HepG2 (cell line): Measurements from ENCODE around the gene EEFSEC. TPM values are rescaled to one million over a fixed set of nuclear protein-coding genes. Genes with fewer than 3 reads are reported as not detected.

Experiments
- ATAC-seq: fragments of 200-7000 bp; cut with Tn5 transposase; 3 replicates; pipeline ENCODE4 v1.9.1; 2020; ENCODE audit warnings: mild to moderate bottlenecking, moderate library complexity
- BruUV-seq: library from RNA; stranded (reverse); fragments of 400-500 nt; replicated peaks from 2 replicates; lab custom pipeline; 2021; lab: Mats Ljungman, UMichigan
- CTCF ChIA-PET: fragments of 300-600 bp; formaldehyde crosslinking; extraction: SDS; loops from one replicate; lab custom pipeline; 2021; ENCODE audit warnings: low total read pairs, inconsistent platforms, low intra/inter-chr PET ratio; lab: Yijun Ruan, JAX
- POLR2A ChIA-PET: fragments of 350-600 bp; sonication (Branson Sonifier 250); formaldehyde crosslinking; loops from one replicate; lab custom pipeline; 2020; ENCODE audit warnings: antibody characterized with exemption, inconsistent platforms; lab: Yijun Ruan, JAX
- DNase-seq: peaks from one replicate; pipeline ENCODE4 v3.0.0-alpha.2; 2015; ENCODE audit warnings: low spot score
- FAIRE-seq: peaks from 3 replicates; lab custom pipeline; 2011; peaks lifted over from hg19 to GRCh38; lab: Jason Lieb, UNC
- H2AFZ ChIP-seq: one replicate; pipeline ENCODE4 v1.6.1; 2011; ENCODE audit warnings: low read length, inconsistent platforms
- H3K27ac ChIP-seq: fragments of 300-600 bp; 3 replicates; pipeline ENCODE4 v1.8.0; 2011; ENCODE audit warnings: mixed run types, mild to moderate bottlenecking, mixed read lengths, low read length, inconsistent platforms; ENCODE audit not compliant: insufficient read depth; ENCODE audit errors: extremely low read length
- H3K27me3 ChIP-seq, 2 experiments: fragments of 200-600 bp in 1 of 2; 2 replicates in 1 of 2; 3 replicates in 1 of 2; pipeline versions ENCODE4 v1.6.0 to v1.8.0; 2011; ENCODE audit warnings: low read length in 2 of 2, mild to moderate bottlenecking in 2 of 2, moderate library complexity in 2 of 2, inconsistent platforms in 1 of 2; ENCODE audit not compliant: insufficient read depth in 2 of 2, control insufficient read depth in 1 of 2
- H3K36me3 ChIP-seq, 2 experiments: fragments of 200-600 bp in 1 of 2; replicated peaks in 1 of 2; 2 replicates in 1 of 2; 3 replicates in 1 of 2; pipeline versions ENCODE4 v1.5.1 to v1.8.0; 2011; ENCODE audit warnings: low read length in 2 of 2, inconsistent platforms in 1 of 2; ENCODE audit not compliant: insufficient read depth in 2 of 2, control insufficient read depth in 1 of 2
- H3K4me1 ChIP-seq: 2 replicates; pipeline ENCODE4 v1.5.1; 2012; ENCODE audit warnings: low read length, inconsistent platforms; ENCODE audit not compliant: insufficient read depth
- H3K4me2 ChIP-seq: 2 replicates; pipeline ENCODE4 v1.6.0; 2011; ENCODE audit warnings: low read depth, low read length, inconsistent platforms
- H3K4me3 ChIP-seq, 3 experiments: fragments of 200-600 bp in 1 of 3; sonication (generic), shearing (Covaris generic) in 1 of 3; replicated peaks in 1 of 3; 2 replicates each; pipeline ENCODE4 v1.5.1; 2011 to 2016; ENCODE audit warnings: low read length in 3 of 3, inconsistent platforms in 2 of 3, low read depth in 2 of 3, mild to moderate bottlenecking in 2 of 3, control low read depth in 1 of 3, mixed read lengths in 1 of 3; ENCODE audit not compliant: insufficient read depth in 1 of 3
- H3K79me2 ChIP-seq: one replicate; pipeline ENCODE4 v1.6.1; 2011; ENCODE audit warnings: low read length, inconsistent platforms; ENCODE audit not compliant: insufficient read depth
- H3K9ac ChIP-seq: 2 replicates; pipeline ENCODE4 v1.6.0; 2011; ENCODE audit warnings: mild to moderate bottlenecking, low read depth, low read length, inconsistent platforms; ENCODE audit not compliant: insufficient read depth
- H3K9me3 ChIP-seq: 2 replicates; pipeline ENCODE4 v1.5.1; 2012; ENCODE audit warnings: mild to moderate bottlenecking, low read length
- H4K20me1 ChIP-seq: 2 replicates; pipeline ENCODE4 v1.6.0; 2011; ENCODE audit warnings: inconsistent platforms, mild to moderate bottlenecking, low read length, moderate library complexity; ENCODE audit not compliant: insufficient read depth
- FIP1L1 ChIP-seq: fragments of 200-400 bp; formaldehyde crosslinking; IDR thresholded peaks from 2 replicates; pipeline ENCODE4 v1.6.1; 2018; ENCODE audit warnings: low read depth, mild to moderate bottlenecking, low read length, moderate library complexity, borderline replicate concordance; ENCODE audit not compliant: insufficient read depth
- HMGA1 ChIP-seq: sonication (generic); formaldehyde crosslinking; conservative IDR thresholded peaks from 2 replicates; pipeline ENCODE4 v1.4.0; 2020; ENCODE audit warnings: missing genetic modification reagents
- MIER2 ChIP-seq: IDR thresholded peaks from 2 replicates; pipeline ENCODE4 v1.6.1; 2016; ENCODE audit warnings: missing biosample characterization, missing genetic modification reagents
- TBL1XR1 ChIP-seq: fragments of 150-350 bp; IDR thresholded peaks from 2 replicates; pipeline ENCODE4 v1.6.1; 2014; ENCODE audit warnings: borderline replicate concordance, low read length; ENCODE audit not compliant: partially characterized antibody
- THAP11 ChIP-seq: IDR thresholded peaks from 2 replicates; pipeline ENCODE4 v1.6.1; 2016; ENCODE audit warnings: missing biosample characterization, missing genetic modification reagents
- ZSCAN20 ChIP-seq: sonication (generic); formaldehyde crosslinking; IDR thresholded peaks from 2 replicates; pipeline ENCODE4 v1.4.0; 2020; ENCODE audit warnings: missing genetic modification reagents, mild to moderate bottlenecking, borderline replicate concordance
- WGBS: methylation state at CpG from one replicate; pipeline ENCODE4 v1.1.6; 2017; ENCODE audit warnings: low lambda C conversion rate; 5-methylcytosine and 5-hydroxymethylcytosine counted together
- in situ Hi-C: cut with HindIII; loops from 2 replicates; pipeline ENCODE4 v1.10.0; 2017; ENCODE audit warnings: low pct_unique_long_range_greater_than_20kb; ENCODE audit not compliant: extremely low pct_ligation_motif_present
- intact Hi-C: fragments of 100-400 bp; cut with micrococcal nuclease; formaldehyde crosslinking; loops from one replicate; pipeline ENCODE4 v1.10.0; 2022; ENCODE audit not compliant: unreplicated experiment
- polyA plus RNA-seq, 8 experiments: library from polyadenylated mRNA; depleted of rRNA in 3 of 8; stranded (reverse) in 7 of 8; unstranded in 1 of 8; fragments of >200 nt; fragmentation: Illumina TruSeq in 4 of 8; extraction: Trizol in 4 of 8; gene quantifications; 2 replicates each; pipeline versions ENCODE4 v1.2.1 to v1.2.3, GENCODE V29; 2011 to 2016; ENCODE audit warnings: low read depth in 4 of 8, missing spikeins in 1 of 8, mixed read lengths in 1 of 8; ENCODE audit not compliant: insufficient read depth in 1 of 8
- total RNA-seq, 5 experiments: library from RNA; depleted of rRNA; stranded (reverse); fragments of >200 nt; fragmentation: Illumina TruSeq; extraction: Trizol; gene quantifications; 2 replicates each; pipeline ENCODE4 v1.2.3, GENCODE V29; 2016; ENCODE audit warnings: low read depth in 1 of 5
- TF ChIP-seq, protein P1 (sequence below): sonication (generic); formaldehyde crosslinking; IDR thresholded peaks from 2 replicates; pipeline ENCODE4 v1.4.0; 2020; ENCODE audit warnings: mild to moderate bottlenecking, missing genetic modification reagents
- TF ChIP-seq, protein P2 (sequence below): sonication (generic); formaldehyde crosslinking; IDR thresholded peaks from 2 replicates; pipeline ENCODE4 v1.4.0; 2020; ENCODE audit warnings: missing genetic modification reagents
- TF ChIP-seq, protein P3 (sequence below): sonication (generic); formaldehyde crosslinking; conservative IDR thresholded peaks from 2 replicates; pipeline ENCODE4 v1.4.0; 2020; ENCODE audit warnings: missing genetic modification reagents
- TF ChIP-seq, protein P4 (sequence below): sonication (generic); formaldehyde crosslinking; IDR thresholded peaks from 2 replicates; pipeline ENCODE4 v1.5.1; 2020; ENCODE audit warnings: mild to moderate bottlenecking, moderate library complexity, missing genetic modification reagents

Gene EEFSEC
- total and polyA plus RNA-seq, 2 of the 13 experiments (the other 11 are each of a cell fraction or from before 2014, with no cell fraction given) = 6.4 to 24.2 TPM

DNA sequence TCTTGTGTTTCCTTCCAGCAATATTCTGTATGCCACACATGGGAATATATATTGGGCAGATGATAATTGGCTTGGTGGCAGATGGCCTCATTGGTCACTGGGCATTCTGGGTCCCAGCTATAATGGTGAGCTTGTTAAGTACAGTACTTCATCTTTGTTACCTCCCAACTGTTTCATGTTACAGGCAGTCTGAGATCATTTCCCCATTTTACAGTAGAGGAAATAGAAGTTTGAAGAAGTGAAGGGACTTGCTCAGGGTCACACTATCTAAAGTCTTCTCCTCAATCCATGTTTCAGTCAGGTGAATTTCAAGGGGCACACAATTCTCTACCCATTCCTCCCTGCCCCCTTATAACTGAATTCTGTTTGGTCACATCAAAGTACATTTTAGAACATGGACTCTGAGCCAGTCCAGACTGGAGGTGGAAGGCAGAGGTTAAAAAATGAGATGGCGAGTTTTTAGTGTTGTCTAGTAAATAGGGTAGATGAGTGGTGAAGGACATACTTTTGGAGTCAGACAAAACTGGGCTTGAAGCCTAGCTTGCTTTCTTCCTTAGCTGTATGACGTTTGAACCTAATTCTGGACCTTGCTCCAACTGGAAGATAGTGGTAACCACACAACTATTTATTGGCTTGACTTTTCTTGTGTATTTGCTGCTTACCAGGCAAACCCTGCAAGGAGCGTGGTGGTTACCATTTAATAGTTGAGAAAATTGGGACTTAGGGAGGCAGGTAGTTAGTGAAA lies 2.5 kb downstream of the EEFSEC start:
- CTCF ChIA-PET = interaction anchor here (0.8 kb wide), 1 partner anchor 15 kb away, joined by 3 read pairs; no protein-coding TSS in a partner anchor
- FAIRE-seq = no peak

DNA sequence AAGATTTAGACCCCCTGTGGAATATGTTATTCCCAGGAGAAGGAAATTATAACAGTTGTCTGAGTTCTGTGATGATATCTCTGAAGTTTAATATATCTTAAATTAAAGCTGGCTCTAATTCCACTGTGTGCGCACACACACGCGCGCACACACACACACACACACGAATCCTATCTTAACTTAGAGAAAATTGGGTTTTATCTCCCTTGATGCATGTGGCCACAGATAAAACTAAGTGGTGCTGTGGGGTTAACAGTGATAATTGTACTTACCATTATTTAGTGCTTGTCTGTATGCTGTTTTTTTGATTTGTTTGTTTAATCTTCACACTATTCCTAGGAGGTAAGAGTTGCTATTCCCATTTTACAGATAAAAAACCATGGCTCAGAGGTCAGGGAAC lies 7.4 kb downstream of the EEFSEC start:
- Histone ChIP-seq H3K4me2 (no peak overlapping the region), H3K9ac (no peak overlapping the region), H3K27ac (no peak overlapping the region), H3K79me2 (peaks cover 43% of the 10 kb centered on the region), H2AFZ (no peak overlapping the region), H3K27me3 (no peaks in the 10 kb centered on the region), H3K4me1 (peaks cover 33% of the 10 kb centered on the region), H3K4me3 (no peak overlapping the region), H4K20me1 (no peaks in the 10 kb centered on the region), H3K36me3 (peaks cover 3 to 29% of the 10 kb centered on the region in 2 experiments; a peak in 4 of 5 replicates), H3K9me3 (no peaks in the 10 kb centered on the region)
- intact Hi-C loops = no loop called here
- ChIA-PET POLR2A (interaction anchor here (1.3 kb wide), 1 partner anchor 37 kb away, joined by 3 read pairs; the partner anchor contains the start of gene RUVBL1), CTCF (no interaction called here)
- no TSS peak for BruUV-seq
- ATAC-seq = no peak
- WGBS = 100% methylated on average over 5 of the region's 5 CpGs
- FAIRE-seq = no peak
- no peak for DNase-seq
- in situ Hi-C loops = no loop called here
- TF ChIP-seq MIER2 (CRISPR knock-in tag) = no peak
- TF ChIP-seq TBL1XR1 = no peak
- TF ChIP-seq HMGA1 (CRISPR knock-in tag) = no peak
- TF ChIP-seq THAP11 (CRISPR knock-in tag) = no peak
- TF ChIP-seq, protein P1, sequence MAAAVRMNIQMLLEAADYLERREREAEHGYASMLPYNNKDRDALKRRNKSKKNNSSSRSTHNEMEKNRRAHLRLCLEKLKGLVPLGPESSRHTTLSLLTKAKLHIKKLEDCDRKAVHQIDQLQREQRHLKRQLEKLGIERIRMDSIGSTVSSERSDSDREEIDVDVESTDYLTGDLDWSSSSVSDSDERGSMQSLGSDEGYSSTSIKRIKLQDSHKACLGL (CRISPR knock-in tag) = no peak
- TF ChIP-seq, protein P2, sequence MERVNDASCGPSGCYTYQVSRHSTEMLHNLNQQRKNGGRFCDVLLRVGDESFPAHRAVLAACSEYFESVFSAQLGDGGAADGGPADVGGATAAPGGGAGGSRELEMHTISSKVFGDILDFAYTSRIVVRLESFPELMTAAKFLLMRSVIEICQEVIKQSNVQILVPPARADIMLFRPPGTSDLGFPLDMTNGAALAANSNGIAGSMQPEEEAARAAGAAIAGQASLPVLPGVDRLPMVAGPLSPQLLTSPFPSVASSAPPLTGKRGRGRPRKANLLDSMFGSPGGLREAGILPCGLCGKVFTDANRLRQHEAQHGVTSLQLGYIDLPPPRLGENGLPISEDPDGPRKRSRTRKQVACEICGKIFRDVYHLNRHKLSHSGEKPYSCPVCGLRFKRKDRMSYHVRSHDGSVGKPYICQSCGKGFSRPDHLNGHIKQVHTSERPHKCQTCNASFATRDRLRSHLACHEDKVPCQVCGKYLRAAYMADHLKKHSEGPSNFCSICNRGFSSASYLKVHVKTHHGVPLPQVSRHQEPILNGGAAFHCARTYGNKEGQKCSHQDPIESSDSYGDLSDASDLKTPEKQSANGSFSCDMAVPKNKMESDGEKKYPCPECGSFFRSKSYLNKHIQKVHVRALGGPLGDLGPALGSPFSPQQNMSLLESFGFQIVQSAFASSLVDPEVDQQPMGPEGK (CRISPR knock-in tag) = no peak
- TF ChIP-seq, protein P3, sequence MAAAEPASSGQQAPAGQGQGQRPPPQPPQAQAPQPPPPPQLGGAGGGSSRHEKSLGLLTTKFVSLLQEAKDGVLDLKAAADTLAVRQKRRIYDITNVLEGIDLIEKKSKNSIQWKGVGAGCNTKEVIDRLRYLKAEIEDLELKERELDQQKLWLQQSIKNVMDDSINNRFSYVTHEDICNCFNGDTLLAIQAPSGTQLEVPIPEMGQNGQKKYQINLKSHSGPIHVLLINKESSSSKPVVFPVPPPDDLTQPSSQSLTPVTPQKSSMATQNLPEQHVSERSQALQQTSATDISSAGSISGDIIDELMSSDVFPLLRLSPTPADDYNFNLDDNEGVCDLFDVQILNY (CRISPR knock-in tag) = no peak

More for the DNA sequence above, 2.5 kb downstream of the EEFSEC start:
- Histone ChIP-seq H3K36me3 (peaks cover 3 to 23% of the 10 kb centered on the region in 2 experiments), H3K27ac (peak overlapping the region; percentile 6), H3K4me3 (no peak overlapping the region), H3K79me2 (peaks cover 33% of the 10 kb centered on the region), H3K4me1 (peaks cover 42% of the 10 kb centered on the region), H2AFZ (no peak overlapping the region), H3K4me2 (peak overlapping the region; percentile 71), H4K20me1 (no peaks in the 10 kb centered on the region), H3K9ac (no peak overlapping the region), H3K9me3 (no peaks in the 10 kb centered on the region), H3K27me3 (no peaks in the 10 kb centered on the region)
- intact Hi-C loops (no loop called here), in situ Hi-C loops (no loop called here)
- TF ChIP-seq ZSCAN20 (no peak), FIP1L1 (no peak)
- TF ChIP-seq, protein P4, sequence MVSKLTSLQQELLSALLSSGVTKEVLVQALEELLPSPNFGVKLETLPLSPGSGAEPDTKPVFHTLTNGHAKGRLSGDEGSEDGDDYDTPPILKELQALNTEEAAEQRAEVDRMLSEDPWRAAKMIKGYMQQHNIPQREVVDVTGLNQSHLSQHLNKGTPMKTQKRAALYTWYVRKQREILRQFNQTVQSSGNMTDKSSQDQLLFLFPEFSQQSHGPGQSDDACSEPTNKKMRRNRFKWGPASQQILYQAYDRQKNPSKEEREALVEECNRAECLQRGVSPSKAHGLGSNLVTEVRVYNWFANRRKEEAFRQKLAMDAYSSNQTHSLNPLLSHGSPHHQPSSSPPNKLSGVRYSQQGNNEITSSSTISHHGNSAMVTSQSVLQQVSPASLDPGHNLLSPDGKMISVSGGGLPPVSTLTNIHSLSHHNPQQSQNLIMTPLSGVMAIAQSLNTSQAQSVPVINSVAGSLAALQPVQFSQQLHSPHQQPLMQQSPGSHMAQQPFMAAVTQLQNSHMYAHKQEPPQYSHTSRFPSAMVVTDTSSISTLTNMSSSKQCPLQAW = 0 out of 2 replicates have a peak, but pooled peaks have one; percentile 22
- POLR2A ChIA-PET = interaction anchor here (1.2 to 5.2 kb wide), 3 partner anchors 10 to 32 kb away, joined by 4 to 104 read pairs (median 12); partner anchors contain the start of gene RUVBL1
- ATAC-seq (no peak), DNase-seq (no peak)
- BruUV-seq = no TSS peak
- WGBS = 90% methylated on average over 3 of the region's 3 CpGs
